ENCODE measurements around the gene VAC14. TPM values are rescaled to one million over a fixed set of nuclear protein-coding genes. Genes with fewer than 3 reads are reported as not detected.

The VAC14 gene
- total RNA-seq, 1 donor from 2014 or later = 21.7 TPM

GRCh38 chr16:70767377-70768202, 33.4 kb downstream of the VAC14 start:
- DNase-seq (ENCODE audit: missing footprints) (no peak), ATAC-seq (no peak)
- intact Hi-C loops (cut with DNase I) = no loop called here

GRCh38 chr16:70766658-70767057, 34.3 kb downstream of the VAC14 start:
- DNase-seq (ENCODE audit: missing footprints) (peak; percentile 31), ATAC-seq (no peak)
- intact Hi-C loops (cut with DNase I) = no loop called here

DNA sequence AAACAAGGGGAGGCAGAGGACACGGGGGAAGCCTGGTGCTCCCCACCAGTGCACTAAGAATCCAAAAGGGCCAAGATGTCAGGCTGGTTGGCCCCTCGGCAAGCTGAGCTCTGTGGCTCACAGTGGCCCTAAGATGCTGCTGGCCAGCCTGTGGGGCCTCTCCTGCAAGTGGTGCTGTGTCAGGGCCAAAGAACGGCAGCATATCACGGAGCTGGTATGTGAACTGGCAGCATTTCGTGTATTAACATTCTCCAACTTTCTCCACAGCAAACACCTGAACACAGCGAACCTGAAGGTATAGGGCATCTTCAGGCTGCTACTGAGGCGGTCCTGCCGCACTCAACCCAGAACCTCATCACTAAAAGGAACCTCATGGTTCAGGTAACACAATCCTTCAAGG, 34.8 kb downstream of the VAC14 start:
- intact Hi-C loops (cut with DNase I) = no loop called here
- ATAC-seq = no peak
- DNase-seq (ENCODE audit: missing footprints) = no peak

- DNase-seq (ENCODE audit: missing footprints) (peak; percentile 43), ATAC-seq (no peak)
- intact Hi-C loops (cut with DNase I) = no loop called here
Observed at GRCh38 chr16:70765491-70765890, 35.5 kb downstream of the VAC14 start.

DNA sequence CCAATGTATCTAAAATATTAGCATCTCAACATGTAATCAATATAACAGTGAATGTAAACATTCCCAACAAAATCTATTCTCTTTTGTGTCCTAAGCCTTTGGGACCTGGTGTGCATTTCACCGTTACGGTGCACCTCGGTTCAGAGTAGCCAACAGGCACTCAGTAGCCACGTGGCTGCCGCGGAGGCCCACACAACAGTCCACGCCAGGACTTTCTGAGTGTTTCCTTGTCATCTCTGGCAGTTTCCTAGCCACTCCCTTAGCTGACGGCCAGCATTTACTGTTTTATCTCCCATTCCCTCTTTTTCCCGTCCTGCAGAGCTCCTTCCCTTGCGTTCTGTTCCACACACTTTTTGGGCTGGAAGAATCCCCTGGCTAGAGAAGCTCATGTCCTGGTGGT, 36.3 kb downstream of the VAC14 start:
- ATAC-seq (no peak), DNase-seq (ENCODE audit: missing footprints) (peak; percentile 48)
- intact Hi-C loops (cut with DNase I) = no loop called here

DNA sequence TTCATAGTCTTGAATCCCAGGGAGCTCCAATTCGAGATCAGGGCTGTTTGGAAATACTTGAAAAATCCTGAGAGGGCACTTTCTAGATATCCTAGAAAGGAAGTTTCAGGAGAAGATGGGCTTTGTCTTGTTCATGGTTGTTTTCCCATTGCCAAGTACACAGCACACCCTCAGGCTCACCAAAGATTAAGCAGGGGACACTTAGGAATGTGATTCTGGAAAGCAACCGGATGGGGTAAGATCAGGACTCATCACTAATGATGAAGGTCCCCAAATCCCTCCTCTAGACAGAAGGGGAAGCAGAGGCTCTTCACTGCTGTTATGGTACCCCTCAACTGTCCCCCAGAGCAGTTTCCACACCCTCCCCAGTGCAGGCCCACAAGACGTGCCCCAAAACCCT, 40.7 kb downstream of the VAC14 start:
- DNase-seq (ENCODE audit: missing footprints) (no peak), ATAC-seq (no peak)
- intact Hi-C loops (cut with DNase I) = no loop called here

DNA sequence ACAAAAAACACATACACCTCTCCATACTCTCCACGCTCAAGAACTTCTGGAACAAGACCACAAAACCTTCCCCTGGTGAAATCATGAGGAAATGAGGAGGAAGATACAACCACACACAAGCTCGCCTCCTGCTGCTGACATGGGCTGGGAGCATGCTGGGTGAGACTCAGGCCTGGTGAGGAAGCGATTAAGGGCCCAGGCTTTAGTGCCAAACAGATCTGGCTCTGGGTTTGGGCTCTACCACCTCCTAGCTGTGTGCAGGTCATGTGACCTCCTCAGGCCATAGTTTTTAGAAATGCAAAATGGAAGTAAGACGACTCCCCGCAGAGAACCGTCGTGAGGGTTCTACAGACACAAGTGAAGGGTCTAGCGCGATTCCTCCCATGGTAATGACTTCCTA, 41.3 kb downstream of the VAC14 start:
- ATAC-seq = no peak
- DNase-seq (ENCODE audit: missing footprints) = peak; percentile 42
- intact Hi-C loops (cut with DNase I) = no loop called here

DNA sequence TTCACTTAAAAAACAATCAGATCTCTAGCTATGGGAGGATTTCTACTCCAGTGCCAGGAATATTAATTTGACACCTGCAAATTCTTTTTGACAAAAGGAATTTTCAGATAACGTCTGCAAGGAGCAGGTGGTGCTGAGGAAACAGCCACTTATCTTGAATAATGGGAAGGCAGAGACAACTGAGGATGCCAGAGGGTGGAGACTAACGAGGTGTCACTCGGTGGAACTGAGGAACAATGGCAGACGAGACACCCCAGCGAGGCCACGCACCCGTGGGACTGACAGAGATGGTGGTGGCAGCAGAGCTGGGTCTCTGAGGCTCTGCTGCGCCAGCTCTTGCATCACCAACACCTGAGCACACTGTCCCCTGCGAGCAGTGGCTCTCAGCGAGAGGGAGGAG, 42.2 kb downstream of the VAC14 start:
- no peak for ATAC-seq
- DNase-seq (ENCODE audit: missing footprints) = peak; percentile 44
- intact Hi-C loops (cut with DNase I) = no loop called here

DNA sequence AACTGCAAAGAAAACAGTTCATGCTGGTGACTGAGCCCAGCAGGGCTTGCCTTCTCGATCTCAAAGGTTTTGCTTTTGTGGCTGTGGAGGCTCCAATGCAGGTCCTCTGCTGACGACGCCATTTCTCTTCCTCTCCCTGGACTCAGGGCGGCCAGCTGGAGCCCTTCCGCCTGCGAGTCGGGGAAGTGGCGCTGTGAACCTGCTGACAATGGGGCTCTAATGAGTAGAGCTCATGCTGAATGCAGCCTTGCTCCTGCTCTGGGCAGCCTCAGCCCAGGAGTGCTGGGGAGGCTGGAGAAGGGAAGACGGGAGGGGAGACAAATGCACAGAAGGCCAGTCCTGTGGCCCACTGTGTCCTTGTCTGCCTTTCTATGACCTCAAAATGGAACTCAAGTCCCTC, 43.8 kb downstream of the VAC14 start:
- ATAC-seq (no peak), DNase-seq (ENCODE audit: missing footprints) (no peak)
- intact Hi-C loops (cut with DNase I) = no loop called here

DNA sequence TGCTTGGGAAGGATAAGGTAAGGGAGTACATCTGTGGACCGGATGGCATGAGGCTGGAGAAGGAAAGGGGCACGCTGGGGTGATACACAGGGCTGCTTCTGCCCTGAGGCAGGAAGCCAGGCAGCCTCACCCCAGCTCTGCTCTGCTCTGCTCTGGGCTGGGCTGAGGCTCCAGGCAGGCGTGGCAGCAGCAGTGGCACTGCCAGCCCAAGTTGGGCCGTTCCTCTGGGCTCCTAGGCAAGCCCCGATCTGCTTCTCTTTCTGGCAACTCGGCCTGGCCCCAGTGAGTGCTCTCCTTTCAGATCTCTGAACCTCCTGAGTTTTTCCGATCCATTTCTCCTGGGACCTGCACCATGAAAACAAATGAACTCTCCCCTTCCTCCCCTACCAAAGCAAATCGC, 44.9 kb downstream of the VAC14 start:
- DNase-seq (ENCODE audit: missing footprints) = no peak
- intact Hi-C loops (cut with DNase I) = no loop called here
- no peak for ATAC-seq

- intact Hi-C loops (cut with DNase I) = no loop called here
- DNase-seq (ENCODE audit: missing footprints) (no peak), ATAC-seq (no peak)
Observed at GRCh38 chr16:70754851-70755600, 45.9 kb downstream of the VAC14 start.

- DNase-seq (ENCODE audit: missing footprints) = no peak
- intact Hi-C loops (cut with DNase I) = no loop called here
- ATAC-seq = no peak
Observed at GRCh38 chr16:70754371-70754770, 46.6 kb downstream of the VAC14 start.

DNA sequence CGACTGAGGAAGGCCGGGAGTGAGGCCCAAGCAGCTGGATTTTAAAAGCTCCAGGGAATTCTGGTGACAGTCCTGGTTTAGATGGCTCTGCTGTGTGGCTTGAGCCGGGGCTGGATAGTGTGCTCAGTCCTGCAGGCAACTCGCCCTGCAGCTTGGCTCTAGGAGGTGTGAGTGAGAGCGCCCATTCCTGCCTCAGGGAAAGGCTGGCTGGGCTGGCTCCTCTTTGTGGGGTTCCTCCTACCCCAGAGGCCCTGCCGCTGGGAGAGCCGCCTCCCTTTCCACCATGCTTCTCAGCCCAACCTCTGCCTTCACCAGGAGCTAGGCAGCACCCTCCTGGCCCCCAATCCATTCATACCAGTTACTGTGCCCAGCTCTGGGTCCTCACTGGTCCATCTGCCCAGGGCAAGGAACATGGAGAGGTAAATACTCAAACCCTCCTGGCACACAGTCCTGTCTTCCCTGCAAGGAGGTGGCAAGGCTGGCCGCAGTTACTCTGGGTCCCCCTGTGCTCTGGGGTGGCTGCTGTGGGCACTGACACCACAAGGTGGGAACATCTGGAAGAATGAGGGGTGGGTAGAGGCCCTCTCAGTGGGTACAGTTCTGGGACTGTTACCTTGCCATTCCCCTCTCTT, 47.1 kb downstream of the VAC14 start:
- intact Hi-C loops (cut with DNase I) = no loop called here
- no peak for ATAC-seq
- no peak for DNase-seq (ENCODE audit: missing footprints)

- intact Hi-C loops (cut with DNase I) = no loop called here
Observed at GRCh38 chr16:70753228-70753627, 47.7 kb downstream of the VAC14 start.

DNA sequence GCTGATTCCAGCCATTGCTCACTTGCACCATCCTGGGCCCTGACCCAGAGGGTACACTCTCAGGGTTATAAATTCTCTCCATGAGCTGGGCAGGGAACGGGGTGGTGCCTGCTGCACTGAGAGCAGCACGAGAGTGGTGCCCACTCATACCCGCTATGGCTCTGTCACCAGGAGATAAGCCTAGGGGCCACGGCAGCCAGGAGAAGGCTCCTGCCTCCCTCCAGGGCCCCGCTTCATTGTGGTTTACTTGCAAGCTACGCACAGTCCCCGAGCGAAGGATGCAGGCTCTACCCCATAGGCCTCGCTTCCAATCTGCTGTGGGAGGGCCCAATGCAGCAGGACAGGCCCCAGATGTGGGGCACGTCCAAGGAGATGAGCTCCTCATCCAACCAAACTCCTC, 48.5 kb downstream of the VAC14 start:
- intact Hi-C loops (cut with DNase I) = no loop called here
- ATAC-seq = no peak

More at GRCh38 chr16:70753228-70753627, 47.7 kb downstream of the VAC14 start:
- no peak for DNase-seq (ENCODE audit: missing footprints)
- ATAC-seq = no peak

GRCh38 chr16:70751593-70751992, 49.4 kb downstream of the VAC14 start:
- intact Hi-C loops (cut with DNase I) = no loop called here
- ATAC-seq = no peak
- DNase-seq (ENCODE audit: missing footprints) = no peak

More for the DNA sequence above, 48.5 kb downstream of the VAC14 start:
- no peak for DNase-seq (ENCODE audit: missing footprints)

GRCh38 chr16:70750893-70751467, 50.0 kb downstream of the VAC14 start:
- DNase-seq (ENCODE audit: missing footprints) (peak; percentile 87), ATAC-seq (peak; percentile 87)
- intact Hi-C loops (cut with DNase I) = no loop called here

- intact Hi-C loops (cut with DNase I) = no loop called here
- no peak for ATAC-seq
Observed at GRCh38 chr16:70749681-70750601, 51.0 kb downstream of the VAC14 start.

More at GRCh38 chr16:70749681-70750601, 51.0 kb downstream of the VAC14 start:
- DNase-seq (ENCODE audit: missing footprints) = no peak

Data from Right ventricle myocardium inferior (tissue), 1 donor.